Right atrium auricular region (tissue), 2 donors: ENCODE results near the gene KRTAP22-1. TPM values are rescaled to one million over a fixed set of nuclear protein-coding genes. Genes with fewer than 3 reads are reported as not detected.

Source experiments
- DNase-seq: peaks from one replicate; pipeline ENCODE4 v3.0.0-alpha.2; 2019; ENCODE audit warnings: low spot score
- H3K27ac ChIP-seq, 2 donors: fragments of 200-600 bp; sonication (generic); 1 replicate in 1 of 2; 2 replicates in 1 of 2; pipeline ENCODE4 v1.5.1; 2016 to 2019
- H3K27me3 ChIP-seq, 2 donors: fragments of 200-600 bp; sonication (generic); one replicate each; pipeline versions ENCODE4 v1.5.1 to v1.6.0; 2017 to 2019
- H3K36me3 ChIP-seq: fragments of 200-600 bp; sonication (generic); one replicate; pipeline ENCODE4 v1.5.1; 2016
- H3K4me1 ChIP-seq, 2 donors: fragments of 200-600 bp; sonication (generic); one replicate each; pipeline versions ENCODE4 v1.5.1 to v1.6.0; 2017 to 2019
- H3K4me3 ChIP-seq, 2 donors: fragments of 200-600 bp; sonication (generic); 1 replicate in 1 of 2; 2 replicates in 1 of 2; pipeline ENCODE4 v1.5.1; 2017 to 2019; ENCODE audit warnings: mild to moderate bottlenecking in 1 of 2, moderate library complexity in 1 of 2
- H3K9me3 ChIP-seq, 2 donors: fragments of 200-600 bp; sonication (generic); one replicate each; pipeline ENCODE4 v1.5.1; 2019
- total RNA-seq, 2 donors: library from RNA; depleted of rRNA; stranded (reverse); fragments of >200 nt; gene quantifications; one replicate each; pipeline ENCODE4 v1.1.0, GENCODE V29; 2016
- TF ChIP-seq, protein P1 (sequence below), 2 donors: fragments of 200-600 bp; sonication (generic); IDR thresholded peaks; one replicate each; pipeline ENCODE4 v1.5.1; 2019; ENCODE audit warnings: antibody characterized with exemption in 2 of 2

Gene KRTAP22-1
- total RNA-seq, 2 donors from 2014 or later, result not detected

DNA sequence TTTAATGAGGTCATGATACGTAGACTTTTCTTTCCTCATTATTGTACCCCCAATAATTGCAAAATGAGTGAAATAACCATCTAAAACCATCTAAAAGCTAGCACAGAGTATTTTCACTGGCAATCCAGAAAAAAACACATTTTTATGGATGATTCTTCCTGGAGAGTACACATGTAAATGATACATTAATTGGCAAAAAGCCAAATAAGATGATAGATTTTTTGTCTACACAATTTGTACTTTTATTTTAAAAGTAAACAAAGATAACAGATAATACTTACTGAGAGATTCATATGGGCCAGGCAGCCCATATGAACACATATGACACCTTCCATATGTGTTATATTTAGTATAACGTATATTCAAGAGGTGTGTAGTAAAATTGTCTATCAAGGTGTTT lies 37.3 kb upstream of the KRTAP22-1 start:
- Histone ChIP-seq H3K4me3 (no peak overlapping the region), H3K27ac (no peak overlapping the region), H3K9me3 (no peaks in the 10 kb centered on the region), H3K4me1 (peaks cover 0 to 21% of the 10 kb centered on the region in 2 donors), H3K27me3 (no peaks in the 10 kb centered on the region), H3K36me3 (no peaks in the 10 kb centered on the region)
- no peak for DNase-seq
- TF ChIP-seq, protein P1, sequence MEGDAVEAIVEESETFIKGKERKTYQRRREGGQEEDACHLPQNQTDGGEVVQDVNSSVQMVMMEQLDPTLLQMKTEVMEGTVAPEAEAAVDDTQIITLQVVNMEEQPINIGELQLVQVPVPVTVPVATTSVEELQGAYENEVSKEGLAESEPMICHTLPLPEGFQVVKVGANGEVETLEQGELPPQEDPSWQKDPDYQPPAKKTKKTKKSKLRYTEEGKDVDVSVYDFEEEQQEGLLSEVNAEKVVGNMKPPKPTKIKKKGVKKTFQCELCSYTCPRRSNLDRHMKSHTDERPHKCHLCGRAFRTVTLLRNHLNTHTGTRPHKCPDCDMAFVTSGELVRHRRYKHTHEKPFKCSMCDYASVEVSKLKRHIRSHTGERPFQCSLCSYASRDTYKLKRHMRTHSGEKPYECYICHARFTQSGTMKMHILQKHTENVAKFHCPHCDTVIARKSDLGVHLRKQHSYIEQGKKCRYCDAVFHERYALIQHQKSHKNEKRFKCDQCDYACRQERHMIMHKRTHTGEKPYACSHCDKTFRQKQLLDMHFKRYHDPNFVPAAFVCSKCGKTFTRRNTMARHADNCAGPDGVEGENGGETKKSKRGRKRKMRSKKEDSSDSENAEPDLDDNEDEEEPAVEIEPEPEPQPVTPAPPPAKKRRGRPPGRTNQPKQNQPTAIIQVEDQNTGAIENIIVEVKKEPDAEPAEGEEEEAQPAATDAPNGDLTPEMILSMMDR (IDR thresholded peaks at IDR 0.05), result no peak

DNA sequence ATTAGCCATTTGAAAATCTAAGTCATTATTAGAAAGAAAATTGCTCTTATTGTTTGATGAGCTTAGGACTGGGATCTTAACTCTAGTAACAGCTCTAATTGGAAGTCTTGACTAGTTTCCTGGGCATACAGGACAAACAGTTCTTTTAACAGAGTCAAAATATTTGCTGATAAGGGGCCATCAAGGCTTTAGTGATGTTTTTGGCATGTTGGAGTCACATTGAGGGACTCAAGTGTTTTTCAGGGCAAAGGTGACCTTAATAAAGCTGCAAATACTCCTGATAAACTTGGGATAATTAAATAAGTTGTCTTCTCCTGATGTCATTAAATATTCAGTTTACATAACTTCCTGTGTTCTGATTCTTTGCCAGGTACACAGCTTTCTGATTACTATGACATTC lies 33.3 kb upstream of the KRTAP22-1 start:
- no peak overlapping the region for H3K4me3 ChIP-seq
- peaks cover 0 to 9% of the 10 kb centered on the region in 2 donors for H3K4me1 ChIP-seq
- TF ChIP-seq, protein P1 (IDR thresholded peaks at IDR 0.05), result no peak
- DNase-seq, result no peak
- H3K36me3 ChIP-seq, result no peaks in the 10 kb centered on the region
- H3K9me3 ChIP-seq, result no peaks in the 10 kb centered on the region
- H3K27ac ChIP-seq, result peak overlapping the region; percentile 10 to 78
- no peaks in the 10 kb centered on the region for H3K27me3 ChIP-seq

DNA sequence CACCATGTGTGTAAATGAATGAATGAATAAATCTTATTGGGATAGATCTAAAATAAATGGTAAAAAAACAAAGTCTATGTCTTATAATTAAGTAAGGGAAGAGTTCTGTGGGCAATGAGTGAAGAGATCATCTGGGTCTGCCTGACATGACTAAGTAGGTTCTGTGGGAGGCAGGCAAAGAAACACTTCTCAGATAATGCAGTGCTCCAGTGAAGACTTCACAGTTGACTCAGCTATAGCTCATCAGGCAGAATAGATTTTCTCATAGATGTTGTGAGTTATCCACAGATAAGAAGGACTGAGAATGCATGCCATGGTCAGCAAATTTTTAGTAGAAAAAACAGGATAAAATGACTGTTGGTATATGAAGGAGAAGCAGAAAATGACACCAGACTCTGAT lies 23.1 kb upstream of the KRTAP22-1 start:
- Histone ChIP-seq H3K9me3 (no peaks in the 10 kb centered on the region), H3K4me3 (no peak overlapping the region), H3K27ac (no peak overlapping the region), H3K27me3 (no peaks in the 10 kb centered on the region), H3K4me1 (no peaks in the 10 kb centered on the region), H3K36me3 (no peaks in the 10 kb centered on the region)
- TF ChIP-seq, protein P1 (IDR thresholded peaks at IDR 0.05), result no peak
- no peak for DNase-seq

DNA sequence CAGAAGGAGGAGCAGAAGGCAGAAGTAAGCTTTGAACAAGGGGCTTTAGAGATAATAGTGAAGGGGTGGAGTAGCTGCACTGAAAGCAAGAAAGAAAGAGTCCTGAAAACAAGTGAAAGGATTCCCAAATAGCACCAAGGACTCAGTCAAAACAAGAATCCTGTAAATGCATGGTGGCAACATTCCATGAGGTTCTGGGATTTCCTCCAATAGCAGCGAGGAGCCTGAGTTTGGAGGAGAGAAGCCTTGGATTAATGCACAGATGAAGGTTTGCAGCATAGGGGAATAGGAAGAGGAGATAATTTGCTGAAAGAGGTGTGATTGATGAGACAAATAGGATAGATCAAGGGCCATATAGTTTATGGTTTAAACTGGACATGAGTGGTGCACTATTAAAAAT lies 21.5 kb upstream of the KRTAP22-1 start:
- Histone ChIP-seq H3K27ac (no peak overlapping the region), H3K27me3 (no peaks in the 10 kb centered on the region), H3K36me3 (no peaks in the 10 kb centered on the region), H3K9me3 (no peaks in the 10 kb centered on the region), H3K4me1 (no peaks in the 10 kb centered on the region), H3K4me3 (no peak overlapping the region)
- DNase-seq, result no peak
- TF ChIP-seq, protein P1 (IDR thresholded peaks at IDR 0.05), result no peak

DNA sequence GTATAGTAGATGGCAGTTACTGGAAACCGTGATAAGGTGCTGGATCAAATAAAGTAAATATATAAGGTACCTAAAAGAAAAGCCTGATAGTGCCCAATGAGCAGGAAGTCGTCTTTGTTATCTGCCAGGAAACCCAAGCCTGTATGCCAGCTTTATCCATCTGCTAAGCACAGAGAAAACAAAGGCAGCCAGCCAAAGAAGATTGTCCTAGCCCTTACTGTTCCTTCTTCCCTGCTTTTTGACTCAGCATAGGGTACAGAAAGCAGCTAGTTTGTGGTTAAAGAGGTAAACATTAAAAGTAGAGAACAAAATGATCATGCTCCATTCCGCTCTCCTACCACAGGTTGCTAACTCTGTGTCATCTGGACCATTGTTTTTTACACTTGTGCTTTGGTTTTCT lies 20.8 kb upstream of the KRTAP22-1 start:
- Histone ChIP-seq H3K4me1 (no peaks in the 10 kb centered on the region), H3K36me3 (no peaks in the 10 kb centered on the region), H3K27ac (no peak overlapping the region), H3K4me3 (no peak overlapping the region), H3K27me3 (no peaks in the 10 kb centered on the region), H3K9me3 (no peaks in the 10 kb centered on the region)
- TF ChIP-seq, protein P1 (IDR thresholded peaks at IDR 0.05), result no peak
- no peak for DNase-seq

DNA sequence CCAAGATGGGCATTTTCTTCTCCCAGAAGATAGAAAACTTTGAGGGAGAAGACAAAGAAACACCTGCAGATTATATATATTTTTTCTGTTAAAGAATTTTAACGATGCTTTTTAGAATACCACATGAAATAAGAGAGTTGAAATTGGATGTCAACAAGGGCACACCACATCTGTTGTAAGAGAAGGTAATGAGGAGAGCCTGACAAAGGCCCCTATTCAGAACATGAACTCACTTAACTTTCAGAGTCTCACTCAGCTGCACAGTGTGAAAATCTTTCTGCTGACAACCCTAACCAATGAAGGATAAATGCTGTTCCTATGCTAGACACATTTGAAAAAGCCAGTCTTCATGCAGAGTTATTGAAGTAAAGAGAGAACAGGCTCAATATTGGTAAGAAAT lies 18.0 kb upstream of the KRTAP22-1 start:
- H3K36me3 ChIP-seq, result no peaks in the 10 kb centered on the region
- H3K27me3 ChIP-seq, result no peaks in the 10 kb centered on the region
- no peak overlapping the region for H3K27ac ChIP-seq
- no peaks in the 10 kb centered on the region for H3K4me1 ChIP-seq
- H3K4me3 ChIP-seq, result no peak overlapping the region
- no peak for DNase-seq
- H3K9me3 ChIP-seq, result no peaks in the 10 kb centered on the region
- TF ChIP-seq, protein P1 (IDR thresholded peaks at IDR 0.05), result no peak
